ENCODE measurements around the gene LCN1.
A peak's percentile ranks its signal among the peaks of the same experiment; 100 is the strongest.

LCN1 gene

DNA sequence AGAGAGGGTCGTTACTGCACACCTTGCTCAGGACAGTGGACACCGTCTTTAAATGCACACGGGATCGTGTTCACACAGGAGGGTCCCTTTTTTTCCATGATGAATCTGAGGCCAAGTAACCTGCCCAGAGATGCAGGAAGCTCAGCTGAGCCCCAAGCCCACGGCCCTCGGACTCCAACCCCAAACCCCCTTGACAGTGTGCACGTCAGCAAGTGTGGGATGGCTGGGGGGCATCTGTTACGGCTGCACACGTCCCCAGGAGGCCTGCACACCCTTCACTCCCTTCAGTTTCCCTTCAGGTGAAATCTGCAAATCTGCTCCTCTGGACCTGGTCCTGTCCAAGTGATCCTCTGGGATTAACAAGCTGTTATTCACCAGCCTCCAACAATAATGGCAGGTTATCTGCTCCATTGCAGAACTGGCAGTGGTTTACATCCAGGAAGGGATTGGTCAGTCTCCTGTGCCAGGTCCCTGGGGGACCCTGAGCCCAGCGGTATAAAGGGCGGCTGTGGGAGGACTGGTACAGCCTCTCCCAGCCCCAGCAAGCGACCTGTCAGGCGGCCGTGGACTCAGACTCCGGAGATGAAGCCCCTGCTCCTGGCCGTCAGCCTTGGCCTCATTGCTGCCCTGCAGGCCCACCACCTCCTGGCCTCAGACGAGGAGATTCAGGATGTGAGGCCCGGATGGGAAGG lies at the start of gene LCN1:
TSS of gene LCN1 (plus strand) at position 525 of the 692 bp plus-strand sequence. CDS start at position 583, 58 bp downstream.
- no peak for DNase-seq

DNA sequence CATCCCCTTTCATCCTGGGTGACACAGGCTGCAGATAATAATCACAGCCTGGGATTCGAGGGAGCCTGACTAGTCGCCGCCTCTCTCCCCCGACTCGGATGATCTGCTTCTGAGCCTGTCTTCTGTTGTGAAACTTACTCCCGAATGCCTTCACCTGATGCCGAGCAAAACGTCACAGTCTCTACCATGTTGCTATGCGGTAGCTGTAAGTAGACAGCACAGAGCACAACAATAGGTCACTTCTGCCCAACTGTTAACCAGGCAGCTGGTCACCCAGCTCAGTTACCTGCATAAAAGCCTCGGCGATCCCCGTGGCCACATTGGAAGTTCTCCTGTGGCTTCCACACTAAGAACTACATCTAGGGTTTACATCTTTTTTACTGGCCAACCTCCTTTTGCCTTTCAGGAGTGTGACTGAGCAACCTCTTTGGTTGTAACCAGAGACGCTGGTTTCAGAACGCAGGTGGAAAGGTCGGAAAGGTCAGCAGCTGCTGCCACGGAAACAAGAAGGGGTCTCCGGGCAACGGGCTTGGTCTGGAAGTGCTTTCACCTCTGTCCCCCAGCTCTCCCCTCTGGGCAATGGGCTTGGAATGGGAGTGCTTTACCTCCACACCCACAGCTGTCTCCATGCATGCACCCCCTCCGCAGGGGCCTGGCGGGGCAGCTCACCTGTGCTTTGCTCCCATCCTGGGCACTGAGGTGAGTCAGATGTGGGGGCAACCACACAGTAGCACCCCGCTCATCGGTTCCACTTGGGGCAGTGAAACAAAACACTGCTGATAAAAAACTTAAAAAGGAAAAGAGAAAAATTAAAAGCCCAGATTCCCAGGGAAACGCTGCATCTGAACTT lies 49.2 kb upstream of the LCN1 start:
- DNase-seq: no peak

DNA sequence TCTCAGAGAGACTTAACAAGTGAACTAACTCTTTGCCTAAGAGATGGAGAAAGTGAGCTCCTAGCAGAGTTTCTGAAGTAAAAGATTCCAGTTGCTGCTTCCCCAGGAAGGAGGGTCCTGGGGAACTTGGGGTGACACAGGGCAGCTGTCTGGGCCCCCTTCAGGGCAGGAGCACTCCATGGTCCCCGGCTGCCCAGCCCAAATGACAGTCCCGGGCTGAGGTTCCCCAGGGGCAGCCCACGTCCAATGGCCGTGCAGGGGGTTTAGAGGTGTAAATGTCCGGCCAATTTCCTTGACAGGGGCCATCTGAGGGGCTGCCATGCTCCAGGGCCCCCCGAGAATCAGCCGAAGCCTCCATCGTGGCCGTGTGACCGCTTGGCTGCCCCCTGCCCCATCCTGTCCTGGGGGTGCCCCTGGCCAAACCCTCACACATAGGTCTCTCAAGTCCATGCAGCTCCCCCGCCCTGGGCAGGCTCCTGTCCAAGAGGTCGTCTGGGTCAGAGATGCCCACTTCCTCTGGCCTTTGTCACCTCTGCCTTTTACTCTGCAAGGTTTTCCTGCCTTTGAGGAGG lies 47.2 kb upstream of the LCN1 start:
- DNase-seq: no peak

DNA sequence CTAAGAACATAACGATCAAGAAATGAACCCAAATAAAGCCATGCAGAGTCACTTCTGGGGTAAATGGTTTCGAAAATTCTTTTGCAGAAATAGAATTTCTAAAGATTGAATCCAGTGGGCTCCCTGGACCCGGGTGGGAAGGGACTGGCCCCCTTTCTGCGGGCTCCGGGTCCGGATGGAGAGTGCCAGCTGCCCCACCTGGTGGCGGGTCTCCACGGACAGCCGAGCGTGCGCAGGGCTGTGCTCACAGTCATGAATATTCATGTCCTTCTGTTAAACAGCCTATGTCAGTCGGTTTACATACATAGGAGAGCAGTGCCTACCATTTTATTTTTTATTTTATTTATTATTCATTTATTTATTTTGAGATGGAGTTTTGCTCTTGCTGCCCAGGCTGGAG lies 46.3 kb upstream of the LCN1 start:
- no peak for DNase-seq

DNA sequence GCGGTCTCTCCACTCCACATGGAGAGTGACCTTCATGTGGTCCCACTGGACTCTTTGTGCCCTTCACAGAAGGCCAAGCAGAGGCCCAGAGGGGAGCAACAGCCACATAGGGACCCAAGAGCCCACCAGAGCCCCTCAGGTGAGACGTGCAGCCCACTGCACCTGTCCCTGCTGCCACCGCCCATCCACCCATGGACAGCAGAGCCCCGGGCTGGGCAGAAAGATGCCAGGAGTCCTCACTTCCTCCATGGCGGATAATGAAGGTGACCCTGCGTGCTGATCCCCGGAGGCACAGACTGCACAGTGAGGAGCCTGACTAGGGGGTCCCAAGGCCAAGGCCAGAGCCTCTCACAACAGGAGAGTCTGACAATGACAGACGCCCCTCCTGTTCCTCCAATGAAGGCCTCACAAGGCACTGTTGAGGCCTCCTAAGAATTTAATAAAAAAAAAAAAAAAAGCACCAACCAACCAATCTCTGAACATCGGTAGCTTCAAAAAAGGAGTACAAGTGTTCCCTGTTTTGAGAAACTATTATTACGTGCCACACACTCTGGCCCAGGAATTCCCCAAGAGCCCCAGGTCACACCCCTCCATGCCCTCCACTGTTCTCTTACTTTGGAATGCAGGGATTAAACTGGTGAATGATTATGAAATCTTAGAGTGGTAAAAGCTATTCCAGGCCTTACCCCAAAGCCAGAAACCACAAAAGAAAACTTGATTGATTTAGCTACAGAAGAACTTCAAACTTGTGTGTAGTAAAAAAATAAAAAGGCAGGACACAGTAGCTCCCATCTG lies 44.5 kb upstream of the LCN1 start:
- no peak for DNase-seq

DNA sequence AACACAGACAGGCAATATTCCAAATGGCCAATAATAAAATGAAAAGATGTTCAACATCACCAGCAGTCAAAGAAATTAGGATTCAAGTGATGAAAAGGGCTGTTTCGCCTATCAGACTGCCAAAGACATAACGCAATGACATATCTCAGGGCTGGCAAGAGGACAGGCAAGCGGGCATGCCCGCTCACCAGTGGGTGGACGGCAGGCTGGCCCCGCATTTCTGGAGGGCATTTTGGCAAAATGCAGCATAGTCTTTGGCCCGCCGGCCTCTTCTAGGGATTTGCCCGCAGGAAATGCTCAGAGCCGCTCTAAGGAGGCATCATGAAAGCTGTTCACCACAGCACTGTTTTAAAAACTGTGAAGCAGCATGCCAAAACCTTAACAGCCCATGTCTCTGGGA lies 43.0 kb upstream of the LCN1 start:
- no peak for DNase-seq

DNA sequence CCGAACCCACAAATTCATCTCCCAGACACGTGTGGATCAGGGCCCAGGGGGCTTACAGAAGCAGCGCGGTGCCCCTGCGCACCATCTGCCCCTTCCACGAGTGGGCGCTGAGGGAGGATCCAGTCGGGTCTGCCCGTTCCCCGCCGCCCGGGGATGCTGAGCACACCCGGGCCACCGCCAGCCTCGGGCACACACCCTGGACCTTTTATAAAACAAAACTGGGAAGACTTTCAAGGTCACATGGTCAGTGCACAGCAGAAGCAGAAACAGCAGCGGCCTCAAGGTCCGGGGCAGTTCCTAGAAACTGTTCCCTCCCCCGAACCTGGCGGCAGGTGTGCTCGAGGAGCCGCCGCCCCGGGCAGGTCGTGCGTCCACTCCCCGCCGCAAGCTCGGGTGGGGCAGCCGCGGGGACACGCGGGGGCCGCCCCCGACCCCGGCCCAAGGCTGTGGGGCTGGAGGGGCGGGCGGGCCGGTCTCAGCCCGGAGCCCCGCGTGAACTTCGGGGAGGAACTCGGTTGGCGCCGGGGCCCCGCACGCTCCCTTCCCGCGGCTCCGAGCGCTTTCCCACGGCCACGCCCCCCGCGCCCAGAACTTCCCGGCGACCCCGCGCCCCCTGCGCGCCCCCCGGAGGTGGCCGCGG lies 42.3 kb upstream of the LCN1 start:
- peak in 1 of 2 experiments; percentile 6 for DNase-seq

DNA sequence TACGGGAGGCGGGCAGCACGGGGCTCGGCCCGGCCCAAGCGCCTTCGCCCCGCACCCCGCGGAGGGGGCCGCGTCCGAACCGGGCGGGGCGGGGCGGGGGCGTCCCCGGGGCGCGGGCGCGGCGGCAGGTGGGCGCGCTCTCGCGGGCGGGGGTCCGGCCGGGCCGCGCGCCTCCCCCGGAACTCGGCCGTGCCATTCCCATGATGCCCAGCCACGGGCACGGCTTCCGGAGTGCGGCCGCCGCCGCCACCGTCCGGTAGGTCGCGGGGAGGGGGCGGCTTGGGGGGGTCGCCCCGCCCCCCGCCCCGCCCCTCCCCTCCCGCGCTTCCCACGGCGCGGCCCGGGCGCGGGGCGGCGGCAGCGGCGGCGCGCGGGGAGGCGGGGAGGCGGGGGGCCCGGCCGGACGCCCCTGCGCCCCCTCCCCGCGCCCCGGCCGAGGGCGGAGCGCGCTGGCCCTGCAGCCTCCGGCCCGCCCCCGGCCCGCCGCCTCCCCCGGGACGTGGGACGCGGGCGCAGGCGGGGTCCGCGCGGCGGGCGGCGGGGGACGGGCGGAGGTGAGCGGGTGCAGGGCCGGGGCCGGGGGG lies 41.7 kb upstream of the LCN1 start, which contains the start of gene PPP1R26:
TSS of gene PPP1R26 (plus strand) at position 314 of the 584 bp plus-strand sequence. CDS start 4,729 bp downstream, outside the sequence.
- no peak for DNase-seq

DNA sequence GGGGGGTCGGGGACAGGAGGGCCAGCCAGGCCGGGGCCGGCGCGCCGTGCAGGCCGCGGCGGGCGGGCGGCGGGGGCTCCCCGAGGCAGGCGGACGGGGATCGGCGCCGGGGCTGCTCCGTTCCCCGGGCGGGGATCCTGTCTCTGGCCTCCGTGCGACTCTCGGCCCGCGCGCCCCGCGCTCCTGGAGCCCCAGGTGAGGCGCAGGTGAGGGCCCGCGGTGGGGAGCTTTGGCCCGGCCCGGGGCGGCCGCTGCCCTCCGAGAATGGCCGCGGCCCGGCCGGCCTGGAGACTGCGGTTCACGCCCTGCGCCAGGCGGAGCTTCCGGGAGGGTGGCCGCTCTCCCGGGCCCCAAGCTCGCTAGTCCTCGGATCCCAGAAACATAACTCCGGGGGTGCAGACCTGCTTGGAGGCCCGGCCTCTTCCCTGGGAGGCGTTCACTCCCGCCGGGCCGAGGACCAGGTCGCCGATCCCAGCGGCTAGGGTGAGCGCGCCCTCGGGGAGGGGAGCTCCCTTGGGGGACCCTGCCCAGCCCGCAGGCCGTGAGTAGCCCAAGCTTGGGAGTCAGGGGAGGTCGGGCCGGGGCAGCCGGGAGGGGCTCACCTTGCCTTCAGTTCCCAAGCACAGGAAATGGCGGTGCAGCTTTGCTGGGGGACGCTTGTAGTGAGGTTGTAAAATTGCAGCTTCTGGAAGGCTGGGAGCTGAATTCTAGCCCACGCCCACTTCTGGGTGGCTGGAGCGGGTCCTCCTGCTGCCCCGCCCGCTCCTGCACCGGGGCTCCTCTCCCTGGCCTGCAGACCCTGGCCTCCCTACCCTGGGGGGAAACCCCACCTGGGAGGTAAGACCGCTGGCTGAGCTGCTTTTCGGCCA lies 40.9 kb upstream of the LCN1 start:
- no peak for DNase-seq

DNA sequence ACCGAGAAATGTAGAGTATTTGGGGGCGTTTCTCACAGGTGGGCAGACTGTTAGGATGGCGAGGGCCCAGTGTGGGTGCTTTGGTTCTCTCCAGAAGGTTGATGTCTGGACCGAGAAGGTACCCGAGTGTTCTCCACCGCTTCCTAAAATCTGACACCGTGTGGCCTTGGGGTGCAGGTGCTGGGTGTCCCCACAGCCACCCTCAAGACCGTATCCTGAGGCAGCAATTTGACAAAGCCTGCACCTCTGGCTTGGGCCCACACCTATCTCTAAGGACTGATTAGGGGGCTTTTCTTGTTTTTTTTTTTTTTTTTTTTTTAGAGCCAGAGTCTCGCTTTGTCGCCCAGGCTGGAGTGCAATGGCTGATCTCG lies 40.3 kb upstream of the LCN1 start:
- DNase-seq: no peak

DNA sequence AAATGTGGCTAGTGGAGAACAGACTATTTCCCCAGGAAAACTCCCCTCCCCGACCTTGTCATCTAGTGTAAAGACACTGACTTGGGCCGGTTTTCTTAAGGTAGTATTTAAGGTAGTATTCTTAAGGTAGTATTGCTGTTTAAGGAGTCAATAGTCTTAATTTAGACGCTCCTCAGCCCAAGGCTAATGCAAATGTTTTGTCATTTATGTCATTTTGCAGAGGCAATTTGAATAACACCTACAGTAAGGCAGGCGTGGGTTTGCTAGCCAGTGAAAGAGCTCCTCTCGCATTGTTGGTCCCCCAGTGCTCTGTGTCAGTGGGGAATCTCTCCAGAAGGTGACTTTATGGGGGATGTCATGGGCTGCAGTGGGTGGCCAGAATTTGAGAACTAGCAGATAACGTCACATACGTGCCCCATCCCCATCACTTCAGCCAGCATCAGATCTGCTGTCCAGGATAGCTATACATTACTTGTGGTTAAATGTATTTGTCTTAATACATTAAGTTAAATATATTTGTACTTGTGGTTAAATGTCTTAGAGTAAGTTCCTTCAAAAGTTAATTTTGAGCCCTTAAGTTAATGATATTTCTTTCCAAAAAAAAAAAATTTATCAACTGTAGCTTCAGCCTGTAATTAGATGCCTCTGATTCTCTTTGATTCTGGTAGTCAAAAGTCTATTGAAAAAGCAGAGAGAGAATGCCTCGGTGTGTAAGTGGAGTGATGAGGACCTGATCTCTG lies 39.1 kb upstream of the LCN1 start:
- DNase-seq: no peak

DNA sequence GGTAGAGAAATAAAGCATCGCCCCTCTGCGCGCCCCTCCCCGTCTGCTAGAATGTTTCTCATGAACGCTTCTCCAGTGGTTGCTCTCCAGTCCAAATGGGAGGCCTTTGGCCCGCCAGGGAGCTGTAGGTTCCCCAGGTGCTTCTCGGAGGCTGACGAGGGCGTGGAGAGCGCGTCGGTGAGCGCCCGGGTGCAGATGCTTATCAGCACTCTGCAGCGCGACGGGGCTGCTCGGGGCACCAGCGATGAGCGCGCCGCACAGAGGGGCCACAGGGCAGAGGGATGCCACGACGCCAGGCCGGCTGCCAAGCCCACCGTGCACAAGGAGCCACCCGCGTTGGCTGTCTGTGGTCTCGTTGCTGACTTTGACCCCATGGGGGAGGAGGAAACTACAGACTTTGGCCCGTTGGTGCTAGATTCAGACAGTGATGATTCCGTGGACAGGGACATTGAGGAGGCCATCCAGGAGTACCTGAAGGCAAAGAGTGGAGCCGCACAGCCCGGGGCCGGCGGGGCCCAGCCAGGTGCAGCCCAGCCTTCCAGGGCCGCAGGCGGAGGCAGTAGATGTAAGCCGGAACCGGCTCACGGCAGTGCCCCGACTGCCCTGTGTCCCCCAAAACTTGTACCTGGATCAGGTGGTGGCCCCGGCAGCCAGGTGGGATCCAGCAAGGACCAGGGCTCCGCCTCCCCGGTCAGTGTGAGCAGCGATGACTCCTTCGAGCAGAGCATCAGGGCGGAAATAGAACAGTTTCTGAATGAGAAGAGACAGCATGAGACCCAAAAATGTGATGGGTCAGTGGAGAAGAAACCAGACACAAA lies 36.6 kb upstream of the LCN1 start:
- DNase-seq: no peak

DNA sequence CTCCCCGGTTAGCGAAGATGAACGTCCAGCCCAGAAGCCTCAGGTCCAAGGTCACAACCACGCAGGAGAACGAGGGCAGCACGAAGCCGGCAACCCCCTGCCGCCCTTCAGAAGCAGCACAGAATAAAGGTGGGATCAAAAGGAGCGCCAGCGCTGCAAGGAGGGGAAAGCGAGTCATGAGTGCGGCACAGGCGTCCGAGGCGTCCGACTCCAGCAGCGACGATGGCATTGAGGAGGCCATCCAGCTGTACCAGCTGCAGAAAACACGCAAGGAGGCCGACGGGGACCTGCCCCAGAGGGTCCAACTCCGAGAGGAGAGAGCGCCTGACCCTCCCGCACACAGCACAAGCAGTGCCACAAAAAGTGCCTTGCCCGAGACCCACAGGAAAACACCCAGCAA lies 35.9 kb upstream of the LCN1 start:
- DNase-seq: no peak

DNA sequence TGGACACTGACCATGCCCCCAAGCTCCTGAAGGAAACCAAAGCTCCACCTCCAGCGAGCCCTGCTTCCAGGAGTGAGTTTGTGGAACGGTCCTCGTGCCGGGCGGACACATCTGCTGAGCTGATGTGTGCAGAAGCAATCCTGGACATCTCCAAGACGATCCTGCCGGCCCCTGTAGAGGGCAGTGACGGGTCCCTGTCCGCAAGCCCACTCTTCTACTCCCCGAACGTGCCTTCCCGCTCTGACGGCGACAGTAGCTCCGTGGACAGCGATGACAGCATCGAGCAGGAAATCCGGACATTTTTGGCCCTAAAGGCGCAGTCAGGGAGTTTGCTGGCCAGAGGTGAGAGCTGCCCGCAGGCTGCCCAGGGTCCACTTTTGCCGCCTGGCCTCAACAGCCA lies 35.4 kb upstream of the LCN1 start:
- no peak for DNase-seq

DNA sequence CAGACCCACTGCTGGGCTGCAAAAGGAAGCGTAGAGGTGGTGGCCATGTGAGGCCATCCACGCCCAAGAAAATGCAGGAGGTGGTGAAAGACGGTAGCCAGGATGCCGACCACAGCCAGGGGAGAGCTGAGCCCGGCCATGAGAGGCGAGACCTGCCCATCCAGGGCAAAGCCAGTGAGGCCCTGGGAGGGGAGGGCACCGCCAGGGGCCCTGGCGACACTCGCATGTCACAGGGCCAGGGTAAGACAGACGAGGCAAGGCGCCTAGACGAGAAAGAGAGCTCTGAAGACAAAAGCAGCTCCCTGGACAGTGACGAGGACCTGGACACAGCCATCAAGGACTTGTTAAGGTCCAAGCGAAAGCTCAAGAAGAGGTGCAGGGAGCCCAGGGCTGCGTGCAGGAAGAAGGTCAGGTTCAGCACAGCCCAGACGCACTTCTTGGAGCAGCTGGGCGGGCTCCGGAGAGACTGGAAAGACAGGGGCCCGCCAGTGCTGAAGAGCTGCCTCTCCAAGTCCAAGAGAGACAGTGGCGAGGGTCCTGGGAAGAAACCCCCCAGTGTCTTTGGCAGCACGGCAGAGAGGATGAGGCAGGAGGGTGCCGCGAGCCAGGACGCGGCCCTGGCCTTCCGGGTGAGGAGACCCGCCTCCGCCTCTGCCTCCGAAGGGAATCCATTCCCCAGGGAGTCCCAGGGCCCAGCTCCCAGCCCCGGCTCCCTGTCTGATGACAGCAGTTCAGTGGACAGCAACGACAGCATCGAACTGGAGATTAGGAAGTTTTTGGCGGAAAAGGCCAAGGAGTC lies 34.8 kb upstream of the LCN1 start:
- DNase-seq: no peak

DNA sequence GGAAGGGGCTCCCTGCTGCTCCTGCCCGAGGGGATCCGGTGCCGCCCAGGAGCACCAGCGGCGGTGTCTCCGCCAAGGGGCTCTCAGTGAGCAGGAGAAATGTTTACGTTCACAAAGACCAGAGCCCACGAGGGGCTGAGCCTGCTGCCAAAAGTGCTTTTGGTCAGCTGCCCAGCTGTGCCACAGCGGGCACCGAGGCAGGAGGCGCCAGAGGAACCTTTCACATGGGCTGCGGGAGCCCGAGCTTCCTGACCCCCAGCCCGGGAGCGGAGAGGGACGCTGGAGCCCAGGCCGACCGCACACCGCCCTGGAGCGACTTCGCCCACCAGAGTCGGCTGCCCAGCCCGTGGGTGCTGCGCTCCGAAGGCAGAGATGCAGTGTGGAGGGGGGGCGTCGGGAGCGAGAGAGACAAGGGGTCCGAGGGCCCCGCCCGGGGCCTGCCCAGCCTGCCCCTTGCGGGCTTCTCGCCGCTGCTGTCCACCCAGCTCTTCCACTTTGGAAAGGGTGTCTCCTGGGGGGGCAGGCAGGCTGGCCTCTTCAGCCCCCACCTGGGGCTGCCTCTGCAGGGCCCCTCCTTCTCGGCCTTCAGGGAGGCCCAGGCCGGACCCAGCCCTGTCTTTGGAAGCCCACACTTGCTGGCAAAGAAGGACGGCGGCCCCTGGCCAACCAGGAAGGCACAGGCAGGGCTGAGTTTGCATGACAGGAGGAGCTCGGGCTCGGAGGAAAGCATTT lies 33.8 kb upstream of the LCN1 start:
- DNase-seq: no peak

DNA sequence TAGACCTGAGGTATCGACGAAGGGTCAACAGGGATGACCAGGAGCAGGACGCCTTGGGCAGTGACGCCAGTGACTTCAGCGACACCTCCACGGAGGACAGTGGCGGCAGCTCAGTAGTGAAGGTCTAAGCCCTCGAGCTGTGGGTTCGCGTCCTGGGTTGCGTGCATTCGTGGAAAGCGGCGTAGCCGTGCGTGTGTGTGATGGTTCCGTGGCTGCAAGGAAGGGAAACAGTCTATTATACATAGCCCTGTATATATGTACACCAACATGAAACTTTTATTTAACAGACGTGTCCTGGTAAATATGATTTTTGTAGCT lies 33.3 kb upstream of the LCN1 start:
- no peak for DNase-seq

DNA sequence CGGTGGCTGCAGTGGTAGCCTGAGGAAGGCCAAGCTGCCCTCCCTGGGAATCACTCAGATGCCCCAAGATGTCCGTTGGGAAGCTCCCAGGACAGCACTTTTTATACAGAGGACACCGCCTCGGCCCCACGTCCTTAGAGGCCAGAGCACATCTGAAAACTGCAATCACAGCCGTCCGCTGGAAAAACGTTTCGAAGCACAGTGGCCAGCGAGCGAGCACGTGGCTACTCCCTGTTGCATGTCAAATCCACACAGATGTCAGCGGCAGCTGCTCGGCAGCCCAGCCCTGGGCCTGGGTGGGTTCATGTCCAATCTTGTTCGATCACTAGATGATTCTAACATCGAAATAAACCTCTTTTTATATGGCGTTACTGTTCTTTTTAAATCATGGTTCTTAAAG lies 32.7 kb upstream of the LCN1 start:
- DNase-seq: no peak
